Activated CD8-positive, alpha-beta memory T cell treated with anti-CD3 and anti-CD28 coated beads, Interleukin-2, amount 50 U/mL, for 1 hour (primary cell): Measurements from ENCODE around the gene DCBLD1.
"Not testable (repeated sequence)": the region's sequence is repeated elsewhere in the genome, so short reads cannot be mapped to it uniquely, and the experiment has no call there.

Source experiments
- DNase-seq: peaks from one replicate; pipeline ENCODE4 v3.0.0-alpha.2; 2020; ENCODE audit errors: extremely low read depth

The DCBLD1 gene

DNA sequence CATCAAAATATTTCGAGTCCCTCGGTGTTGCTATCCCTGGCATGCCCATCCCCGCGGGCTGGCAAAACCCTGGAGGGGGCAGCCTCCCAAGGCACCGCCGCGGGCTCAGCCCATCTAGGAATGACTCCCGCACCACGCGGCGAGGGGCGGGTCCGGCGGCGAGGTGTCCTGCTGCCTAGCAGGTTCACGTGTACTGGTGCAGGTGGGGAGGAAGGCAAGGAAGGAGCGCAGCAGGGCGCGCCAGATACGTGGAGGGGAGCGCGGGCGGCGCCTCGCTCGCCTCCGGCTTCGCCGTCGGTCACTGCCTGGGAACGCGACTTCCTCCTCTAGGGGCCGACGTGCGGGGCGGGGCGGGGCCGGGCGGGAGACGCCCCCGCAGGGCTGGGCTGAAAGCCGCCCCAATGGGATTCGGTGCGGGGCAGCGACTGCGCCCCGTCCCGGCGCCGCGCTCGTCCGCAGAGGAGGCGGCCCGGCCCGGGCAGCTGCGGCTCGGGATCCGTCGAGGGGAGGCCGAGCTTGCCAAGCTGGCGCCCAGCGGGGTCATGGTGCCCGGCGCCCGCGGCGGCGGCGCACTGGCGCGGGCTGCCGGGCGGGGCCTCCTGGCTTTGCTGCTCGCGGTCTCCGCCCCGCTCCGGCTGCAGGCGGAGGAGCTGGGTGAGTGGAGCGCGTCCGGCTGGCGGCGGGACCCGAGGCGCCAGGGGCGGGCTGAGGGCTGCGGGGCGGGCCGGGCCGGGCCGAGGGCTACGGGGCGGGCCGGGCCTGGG is at the start of gene DCBLD1:
TSS of gene DCBLD1 (plus strand) at position 435 of the 764 bp plus-strand sequence. CDS start at position 543, 108 bp downstream.
- no peak for DNase-seq

GRCh38 chr6:117440706-117441525 is 41.6 kb upstream of the DCBLD1 start:
- no peak for DNase-seq

DNA sequence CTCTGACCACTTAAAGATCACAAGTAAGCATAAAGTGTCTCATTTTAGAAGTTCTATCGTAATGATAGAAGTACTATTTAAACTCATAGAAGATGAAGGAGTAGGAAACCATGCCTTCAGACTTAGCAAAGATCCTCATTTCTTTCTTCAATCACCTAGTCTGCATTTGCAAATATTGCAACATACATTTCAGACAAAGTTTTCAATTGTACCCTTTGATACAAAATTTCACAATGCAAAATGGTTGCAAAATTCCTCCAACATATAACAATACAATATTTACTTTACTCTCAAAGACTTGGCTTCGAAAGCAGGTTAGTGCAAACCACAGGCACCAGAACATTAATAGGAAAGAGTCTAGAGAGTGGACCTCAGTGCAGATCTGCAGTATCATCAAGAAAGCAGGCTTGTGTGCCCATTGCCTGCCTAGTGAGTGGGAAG is 40.6 kb upstream of the DCBLD1 start:
- DNase-seq: no peak

DNA sequence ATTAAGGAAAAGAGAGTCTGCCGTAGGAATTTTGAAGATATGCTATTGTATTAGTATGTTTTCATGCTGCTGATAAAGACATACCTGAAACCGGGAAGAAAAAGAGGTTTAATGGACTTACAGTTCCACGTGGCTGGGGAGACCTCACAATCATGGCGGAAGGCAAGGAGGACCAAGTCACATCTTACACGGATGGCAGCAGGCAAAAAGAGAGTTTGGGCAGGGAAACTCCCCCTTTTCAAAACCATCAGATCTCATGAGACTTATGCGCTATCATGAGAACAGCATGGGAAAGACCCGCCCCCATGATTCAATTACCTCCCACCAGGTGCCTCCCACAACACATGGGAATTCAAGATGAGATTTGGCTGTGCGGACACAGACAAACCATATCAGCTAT is 40.2 kb upstream of the DCBLD1 start:
- not testable (repeated sequence) for DNase-seq

DNA sequence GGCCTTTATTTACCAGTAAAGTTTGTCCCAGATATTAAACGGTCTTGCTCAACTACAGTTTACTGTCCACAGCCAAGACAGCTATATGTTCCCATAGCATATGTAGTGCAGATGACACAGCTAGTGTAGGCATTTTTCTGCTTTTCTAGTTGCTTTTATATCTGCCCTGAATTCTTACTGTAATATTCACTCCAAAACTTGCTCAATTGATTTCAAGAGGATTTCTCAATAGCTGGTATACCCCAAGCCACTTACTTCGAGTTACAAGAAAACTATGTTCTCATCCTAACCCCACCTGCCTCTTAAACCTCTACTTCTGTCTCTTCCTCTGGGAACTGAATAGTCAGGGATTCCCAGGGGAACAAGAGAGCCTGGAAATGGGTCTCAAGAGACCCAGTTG is 37.9 kb upstream of the DCBLD1 start:
- DNase-seq: no peak

DNA sequence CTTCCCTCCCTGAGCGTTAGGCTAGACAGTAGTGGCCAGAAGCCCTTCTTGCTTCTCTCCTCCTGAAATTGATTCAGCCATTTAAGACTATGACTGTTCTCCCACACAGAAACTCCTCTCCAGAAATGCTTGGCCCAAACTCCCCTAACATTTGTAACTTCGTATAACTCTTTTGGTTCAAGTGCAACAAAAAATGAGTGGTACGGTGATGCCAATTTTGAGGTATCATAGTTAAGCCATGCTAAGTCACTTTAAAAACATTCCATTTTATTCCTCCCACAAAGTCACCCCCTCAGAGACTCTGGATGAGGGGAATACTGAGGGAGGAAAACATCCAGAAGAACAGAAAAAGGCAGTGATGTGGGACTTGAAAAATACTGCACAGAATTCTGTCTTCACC is 35.6 kb upstream of the DCBLD1 start:
- DNase-seq: no peak

DNA sequence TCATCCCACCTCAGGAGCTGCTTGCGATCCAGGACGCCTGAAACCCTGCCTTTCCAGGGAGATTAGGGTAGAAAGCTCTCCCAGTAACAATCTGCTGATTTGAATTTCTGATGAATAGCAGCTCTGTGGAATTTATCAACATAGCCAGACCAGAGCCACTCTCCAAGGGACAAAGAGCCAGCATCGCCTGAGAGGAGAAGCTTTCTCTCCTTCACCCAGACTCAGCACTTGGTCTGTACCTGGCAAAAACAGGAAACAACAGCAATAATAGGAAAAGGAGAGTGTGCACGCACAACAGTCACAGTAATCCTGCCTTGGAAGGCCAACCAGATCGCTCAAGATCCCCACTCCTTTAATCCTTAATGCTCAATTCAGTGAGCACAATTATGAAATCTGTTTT is 34.5 kb upstream of the DCBLD1 start:
- no peak for DNase-seq

GRCh38 chr6:117448732-117449485 is 33.6 kb upstream of the DCBLD1 start:
- DNase-seq: no peak

DNA sequence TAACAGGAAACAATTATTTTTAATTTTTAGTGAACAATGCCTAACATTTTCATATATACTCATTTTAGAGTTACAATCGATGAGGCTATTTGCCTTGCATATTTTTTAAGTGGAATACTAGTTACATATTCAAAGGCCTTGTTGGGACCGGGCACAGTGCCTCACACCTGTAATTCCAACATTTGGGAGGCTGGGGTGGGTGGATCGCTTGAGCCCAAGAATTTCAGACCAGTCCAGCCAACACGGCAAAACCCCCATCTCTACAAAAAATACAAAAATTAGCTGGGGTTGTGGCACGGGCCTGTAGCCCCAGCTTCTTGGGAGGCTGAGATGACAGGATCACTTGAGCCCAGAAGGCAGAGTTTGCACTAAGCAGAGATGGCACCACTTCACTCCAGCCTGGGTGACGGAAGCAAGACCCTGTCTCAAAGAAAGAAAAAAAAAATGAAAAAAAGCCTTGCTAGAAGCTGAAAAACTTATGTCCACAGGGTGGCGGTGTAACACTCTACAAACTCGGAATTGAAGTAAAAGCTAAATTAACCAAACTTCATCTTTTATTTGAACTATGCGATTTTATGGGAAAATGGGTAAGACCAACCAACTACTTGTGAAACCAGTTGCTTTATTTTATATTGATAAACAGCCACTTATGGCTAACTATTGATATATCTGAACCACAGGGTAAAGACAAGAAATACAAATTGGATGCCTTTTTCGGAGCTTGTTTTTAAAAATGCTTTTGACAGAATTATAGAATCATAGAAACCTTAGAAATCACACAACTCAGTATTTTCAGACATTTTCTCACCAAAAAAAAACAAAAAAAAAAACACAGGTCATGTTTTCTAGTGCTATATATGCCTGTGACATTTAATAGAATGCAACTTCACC is 32.7 kb upstream of the DCBLD1 start:
- DNase-seq: peak; percentile 23

DNA sequence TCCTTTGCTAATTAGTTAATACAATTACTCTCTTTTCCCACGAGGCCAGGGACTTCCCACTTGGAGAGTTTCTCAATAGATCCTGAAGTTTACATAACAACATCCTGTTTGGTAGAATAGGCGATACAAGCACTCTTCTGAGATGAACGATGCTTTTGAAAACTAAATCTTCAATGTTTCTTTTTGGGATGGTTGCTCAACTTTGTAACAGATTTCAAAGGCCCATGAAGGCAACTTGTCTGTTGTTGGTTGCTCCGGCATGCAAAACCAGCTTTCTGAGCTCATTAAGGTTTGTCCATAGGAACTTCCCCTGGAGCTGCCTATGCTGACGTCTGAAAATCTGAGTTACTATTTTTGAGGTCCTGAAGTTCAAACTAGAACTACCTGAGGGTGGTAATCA is 30.8 kb upstream of the DCBLD1 start:
- DNase-seq: no peak

DNA sequence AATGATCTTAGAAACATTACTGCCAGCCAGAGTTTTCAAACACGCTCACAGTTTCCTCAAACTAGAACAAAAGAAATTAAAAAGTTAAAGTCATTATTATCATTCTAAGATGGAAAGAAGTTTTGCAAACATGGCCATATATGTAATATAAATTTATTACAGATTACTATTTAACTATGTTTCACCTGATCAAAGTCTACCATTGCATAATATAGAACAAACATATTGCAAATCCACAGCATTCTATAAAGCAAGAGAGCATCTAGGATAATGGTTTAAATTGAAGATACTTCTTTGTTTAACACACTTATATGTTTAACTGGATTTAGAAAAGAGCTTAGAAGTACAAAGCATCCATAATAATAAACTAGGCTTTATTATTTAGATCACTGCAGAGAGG is 26.2 kb upstream of the DCBLD1 start:
- DNase-seq: no peak

- DNase-seq: no peak
Observed at GRCh38 chr6:117456998-117457397, 25.5 kb upstream of the DCBLD1 start.

DNA sequence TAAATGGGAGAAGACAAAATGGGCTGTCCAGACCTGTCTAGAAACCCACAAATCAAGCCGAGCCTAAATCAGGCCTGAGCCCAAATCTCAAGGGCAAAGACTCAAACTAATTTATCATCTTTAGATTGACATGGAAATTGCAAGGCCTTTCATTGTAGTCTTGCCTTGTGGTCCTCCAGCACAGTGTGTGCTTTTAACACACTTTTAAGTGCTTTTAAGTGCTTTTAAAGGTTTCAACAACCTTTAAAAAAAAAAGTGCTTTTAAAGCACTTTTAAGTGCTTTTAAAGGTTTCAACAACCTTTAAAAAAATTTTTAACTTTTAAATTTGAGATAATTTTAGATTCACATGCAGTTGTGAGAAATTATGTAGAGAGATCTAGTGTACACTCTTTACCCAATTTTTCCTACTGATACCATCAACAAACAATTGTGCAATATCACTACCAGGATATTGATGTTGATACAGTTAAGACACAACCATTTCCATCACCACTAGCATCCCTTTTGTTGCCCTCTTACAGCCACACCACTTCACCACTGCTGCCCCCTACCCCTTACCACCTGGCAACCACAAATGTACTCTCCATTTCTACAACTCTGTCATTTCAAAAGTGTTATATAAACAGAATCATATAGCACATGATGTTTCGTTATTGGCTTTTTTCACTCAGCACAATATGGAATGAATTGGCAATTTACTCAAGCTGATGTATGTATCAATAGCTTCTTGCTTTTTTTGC is 23.1 kb upstream of the DCBLD1 start:
- DNase-seq: no peak

- DNase-seq: no peak
Observed at GRCh38 chr6:117463762-117464665, 18.5 kb upstream of the DCBLD1 start.

- no peak for DNase-seq
Observed at GRCh38 chr6:117464700-117465099, 17.8 kb upstream of the DCBLD1 start.

GRCh38 chr6:117465691-117466090 is 16.8 kb upstream of the DCBLD1 start:
- no peak for DNase-seq

DNA sequence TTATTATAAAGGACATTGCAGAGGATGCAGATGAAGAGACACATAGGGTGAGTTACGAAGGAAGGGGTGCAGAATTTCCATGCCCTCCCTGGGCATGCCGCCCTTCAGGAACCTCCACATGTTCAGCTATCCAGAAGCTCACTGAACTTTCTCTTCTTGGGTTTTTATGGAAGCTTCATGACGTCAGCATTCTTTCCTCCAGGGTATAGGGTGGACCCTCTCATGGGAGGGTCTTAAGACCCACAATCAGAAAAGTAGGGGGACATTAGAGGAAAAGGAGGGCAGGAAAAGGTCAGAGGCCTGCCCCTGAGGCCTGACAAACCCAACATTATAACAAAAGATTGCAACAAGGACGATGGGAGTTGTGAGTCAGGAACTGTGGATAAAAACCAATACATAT is 14.6 kb upstream of the DCBLD1 start:
- no peak for DNase-seq

DNA sequence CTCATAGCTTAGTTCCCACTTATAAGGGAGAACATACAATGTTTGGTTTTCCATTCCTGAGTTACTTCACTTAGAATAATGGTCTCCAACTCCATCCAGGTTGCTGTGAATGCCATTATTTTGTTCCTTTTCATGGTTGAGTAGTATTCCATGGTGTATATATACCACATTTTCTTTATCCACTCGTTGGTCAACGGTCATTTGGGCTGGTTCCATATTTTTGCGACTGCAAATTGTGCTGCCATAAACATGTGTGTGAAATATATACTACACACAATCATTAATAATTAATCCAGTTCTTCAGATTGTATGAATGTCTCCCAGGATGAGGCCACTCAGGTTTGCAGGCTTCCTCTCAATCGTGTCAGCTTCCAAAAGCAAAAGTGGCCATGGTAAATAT is 13.9 kb upstream of the DCBLD1 start:
- not testable (repeated sequence) for DNase-seq

- no peak for DNase-seq
Observed at GRCh38 chr6:117469356-117469755, 13.1 kb upstream of the DCBLD1 start.

- DNase-seq: no peak
Observed at GRCh38 chr6:117469791-117470190, 12.7 kb upstream of the DCBLD1 start.
